ENCODE measurements around the gene TNNT2.

The TNNT2 gene

DNA sequence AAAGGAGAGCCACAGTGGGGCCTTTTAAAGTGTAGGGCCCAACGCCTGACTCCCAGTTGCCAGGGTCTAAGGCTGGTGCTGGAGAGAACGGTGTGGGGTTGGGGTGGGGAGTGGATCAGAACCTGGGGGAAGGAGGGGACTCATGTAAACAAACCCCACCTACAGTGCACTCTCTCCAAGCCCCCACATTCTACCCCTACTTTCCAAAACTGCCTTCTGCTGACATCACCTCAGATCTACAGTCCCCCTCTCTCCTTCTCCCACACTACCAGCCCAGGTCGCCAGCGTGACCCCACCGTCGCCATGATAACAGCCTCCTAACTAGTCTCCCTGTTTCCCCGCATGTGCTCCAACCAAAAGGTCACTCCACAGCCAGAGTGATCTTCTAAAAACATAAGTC, 26.6 kb downstream of the TNNT2 start:
- TF ChIP-seq, protein P1, sequence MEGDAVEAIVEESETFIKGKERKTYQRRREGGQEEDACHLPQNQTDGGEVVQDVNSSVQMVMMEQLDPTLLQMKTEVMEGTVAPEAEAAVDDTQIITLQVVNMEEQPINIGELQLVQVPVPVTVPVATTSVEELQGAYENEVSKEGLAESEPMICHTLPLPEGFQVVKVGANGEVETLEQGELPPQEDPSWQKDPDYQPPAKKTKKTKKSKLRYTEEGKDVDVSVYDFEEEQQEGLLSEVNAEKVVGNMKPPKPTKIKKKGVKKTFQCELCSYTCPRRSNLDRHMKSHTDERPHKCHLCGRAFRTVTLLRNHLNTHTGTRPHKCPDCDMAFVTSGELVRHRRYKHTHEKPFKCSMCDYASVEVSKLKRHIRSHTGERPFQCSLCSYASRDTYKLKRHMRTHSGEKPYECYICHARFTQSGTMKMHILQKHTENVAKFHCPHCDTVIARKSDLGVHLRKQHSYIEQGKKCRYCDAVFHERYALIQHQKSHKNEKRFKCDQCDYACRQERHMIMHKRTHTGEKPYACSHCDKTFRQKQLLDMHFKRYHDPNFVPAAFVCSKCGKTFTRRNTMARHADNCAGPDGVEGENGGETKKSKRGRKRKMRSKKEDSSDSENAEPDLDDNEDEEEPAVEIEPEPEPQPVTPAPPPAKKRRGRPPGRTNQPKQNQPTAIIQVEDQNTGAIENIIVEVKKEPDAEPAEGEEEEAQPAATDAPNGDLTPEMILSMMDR (IDR thresholded peaks at IDR 0.05; ENCODE audit: extremely low read depth, missing control alignments), result no peak
- DNase-seq (ENCODE audit: low spot score), result no peak

DNA sequence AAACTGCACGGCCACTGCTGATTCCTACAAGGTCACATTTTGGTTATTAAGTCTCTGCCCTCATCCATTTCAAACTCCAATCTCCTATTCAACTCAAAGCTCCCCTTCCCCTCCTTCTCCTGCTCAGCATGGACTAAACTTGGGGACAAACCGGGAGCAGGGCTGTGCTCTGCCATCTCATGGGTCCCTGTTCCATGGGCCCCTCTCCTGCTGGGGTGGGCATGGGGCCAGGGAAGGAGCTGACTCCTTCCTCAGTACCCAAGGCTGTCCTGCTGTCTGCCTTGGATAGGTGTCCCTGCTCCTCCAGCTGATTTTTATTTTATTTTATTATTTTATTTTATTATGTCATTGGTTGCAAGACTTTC, 27.1 kb downstream of the TNNT2 start:
- TF ChIP-seq, protein P1 (IDR thresholded peaks at IDR 0.05; ENCODE audit: extremely low read depth, missing control alignments), result no peak
- DNase-seq (ENCODE audit: low spot score), result no peak

GRCh38 chr1:201349092-201349491, 28.4 kb downstream of the TNNT2 start:
- TF ChIP-seq, protein P1 (IDR thresholded peaks at IDR 0.05; ENCODE audit: extremely low read depth, missing control alignments), result no peak
- no peak for DNase-seq (ENCODE audit: low spot score)

- peak; percentile 71 for DNase-seq (ENCODE audit: low spot score)
- TF ChIP-seq, protein P1 (IDR thresholded peaks at IDR 0.05; ENCODE audit: extremely low read depth, missing control alignments), result peak; percentile 52
Observed at GRCh38 chr1:201348211-201348566, 29.3 kb downstream of the TNNT2 start.

GRCh38 chr1:201347498-201348210, 29.8 kb downstream of the TNNT2 start:
- TF ChIP-seq, protein P1 (IDR thresholded peaks at IDR 0.05; ENCODE audit: extremely low read depth, missing control alignments), result no peak
- no peak for DNase-seq (ENCODE audit: low spot score)

GRCh38 chr1:201346987-201347386, 30.5 kb downstream of the TNNT2 start:
- no peak for DNase-seq (ENCODE audit: low spot score)
- TF ChIP-seq, protein P1 (IDR thresholded peaks at IDR 0.05; ENCODE audit: extremely low read depth, missing control alignments), result no peak

DNA sequence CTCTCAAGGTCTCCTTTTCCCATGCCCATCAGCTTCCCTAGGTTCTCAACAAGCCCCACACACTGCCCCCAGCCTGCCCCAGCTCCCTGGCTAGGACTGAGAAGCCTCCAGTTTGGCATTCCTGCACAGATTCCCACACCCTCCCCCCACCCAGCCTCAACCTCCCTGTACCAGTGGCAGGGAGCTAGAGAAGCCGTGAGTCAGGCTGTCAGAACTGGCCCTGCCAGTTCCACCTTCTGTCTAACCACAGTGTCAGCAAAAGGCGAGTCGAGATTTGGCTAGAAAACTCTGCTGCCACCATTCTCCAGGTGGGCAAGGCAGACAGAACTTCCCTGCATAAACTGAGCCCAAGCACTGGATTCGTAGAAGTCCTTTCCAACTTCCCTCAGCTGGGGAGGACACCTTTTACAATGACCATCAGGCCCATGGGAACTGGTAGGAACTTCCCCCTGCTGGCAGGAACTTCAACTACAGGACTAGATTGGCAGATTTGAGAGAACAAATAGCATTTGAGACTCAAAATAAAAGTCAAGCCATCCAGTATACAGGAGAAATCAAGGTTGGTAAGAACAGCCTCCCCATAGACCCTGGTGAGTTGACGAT, 31.0 kb downstream of the TNNT2 start:
- DNase-seq (ENCODE audit: low spot score), result no peak
- TF ChIP-seq, protein P1 (IDR thresholded peaks at IDR 0.05; ENCODE audit: extremely low read depth, missing control alignments), result no peak

Data from GM20000 (cell line).